ENCODE results near the gene C19orf53.

C19orf53 gene

DNA sequence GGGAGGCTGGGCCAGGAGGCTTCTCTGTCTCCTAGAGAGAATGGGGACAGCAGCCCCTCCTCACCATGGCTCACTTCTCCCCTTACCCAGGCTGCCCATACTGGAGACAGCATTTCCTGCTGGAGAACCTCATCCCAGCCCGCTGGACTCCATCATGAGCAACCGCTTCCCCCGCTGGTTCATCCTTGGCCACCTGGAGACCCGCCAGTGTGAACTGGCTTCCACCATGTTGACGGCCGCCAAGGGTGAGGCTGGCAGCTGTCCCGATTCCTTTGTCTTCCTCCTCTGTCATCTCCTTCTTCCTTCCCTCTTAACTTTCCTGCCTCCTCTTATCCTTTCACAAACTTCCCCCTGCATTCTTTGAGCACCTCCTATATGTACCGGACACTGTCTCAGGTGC is 49.0 kb downstream of the C19orf53 start:
- TF ChIP-seq, protein P1, sequence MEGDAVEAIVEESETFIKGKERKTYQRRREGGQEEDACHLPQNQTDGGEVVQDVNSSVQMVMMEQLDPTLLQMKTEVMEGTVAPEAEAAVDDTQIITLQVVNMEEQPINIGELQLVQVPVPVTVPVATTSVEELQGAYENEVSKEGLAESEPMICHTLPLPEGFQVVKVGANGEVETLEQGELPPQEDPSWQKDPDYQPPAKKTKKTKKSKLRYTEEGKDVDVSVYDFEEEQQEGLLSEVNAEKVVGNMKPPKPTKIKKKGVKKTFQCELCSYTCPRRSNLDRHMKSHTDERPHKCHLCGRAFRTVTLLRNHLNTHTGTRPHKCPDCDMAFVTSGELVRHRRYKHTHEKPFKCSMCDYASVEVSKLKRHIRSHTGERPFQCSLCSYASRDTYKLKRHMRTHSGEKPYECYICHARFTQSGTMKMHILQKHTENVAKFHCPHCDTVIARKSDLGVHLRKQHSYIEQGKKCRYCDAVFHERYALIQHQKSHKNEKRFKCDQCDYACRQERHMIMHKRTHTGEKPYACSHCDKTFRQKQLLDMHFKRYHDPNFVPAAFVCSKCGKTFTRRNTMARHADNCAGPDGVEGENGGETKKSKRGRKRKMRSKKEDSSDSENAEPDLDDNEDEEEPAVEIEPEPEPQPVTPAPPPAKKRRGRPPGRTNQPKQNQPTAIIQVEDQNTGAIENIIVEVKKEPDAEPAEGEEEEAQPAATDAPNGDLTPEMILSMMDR (IDR thresholded peaks at IDR 0.05; ENCODE audit: extremely low read depth, missing control alignments), result no peak
- no peak for DNase-seq (ENCODE audit: low spot score)

DNA sequence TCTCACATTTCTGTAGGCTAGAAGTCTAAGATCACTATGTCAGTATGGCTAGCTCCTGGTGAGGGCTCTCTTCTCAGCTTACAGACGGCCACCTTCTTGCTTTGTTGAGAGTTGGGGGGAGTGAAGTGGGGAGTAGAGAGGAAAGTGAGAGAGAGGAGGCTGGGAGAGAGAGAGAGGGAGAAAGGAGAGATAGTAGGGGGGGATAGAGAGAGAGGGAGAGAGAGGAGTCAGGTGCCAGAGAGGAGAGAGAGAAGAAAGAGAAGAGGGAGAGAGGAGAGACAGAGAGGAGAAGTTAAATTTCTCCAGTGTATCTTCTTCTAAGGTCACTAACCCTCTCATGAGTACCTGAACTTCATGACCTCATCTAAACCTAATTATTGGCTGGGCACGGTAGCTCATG is 49.6 kb downstream of the C19orf53 start:
- DNase-seq (ENCODE audit: low spot score), result no peak
- TF ChIP-seq, protein P1 (IDR thresholded peaks at IDR 0.05; ENCODE audit: extremely low read depth, missing control alignments), result no peak

DNA sequence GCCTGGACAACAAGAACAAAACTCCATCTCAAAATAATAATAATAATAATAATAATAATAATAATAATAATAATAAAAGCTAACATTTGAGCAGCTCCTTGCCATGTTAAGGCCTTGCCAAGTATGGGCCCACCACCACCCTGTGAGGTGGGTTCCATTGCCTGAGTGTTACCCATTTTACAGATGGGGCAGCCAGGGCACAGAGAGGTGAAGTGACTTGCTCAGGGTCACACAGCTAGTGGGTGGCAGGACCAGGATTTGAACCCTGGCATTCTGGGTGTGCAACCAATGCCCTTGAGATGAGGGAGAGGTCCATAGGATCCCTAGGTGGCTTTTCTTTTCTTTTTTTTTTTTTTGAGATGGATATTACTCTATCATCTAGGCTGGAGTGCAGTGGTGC is 50.4 kb downstream of the C19orf53 start:
- TF ChIP-seq, protein P1 (IDR thresholded peaks at IDR 0.05; ENCODE audit: extremely low read depth, missing control alignments), result no peak
- no peak for DNase-seq (ENCODE audit: low spot score)

DNA sequence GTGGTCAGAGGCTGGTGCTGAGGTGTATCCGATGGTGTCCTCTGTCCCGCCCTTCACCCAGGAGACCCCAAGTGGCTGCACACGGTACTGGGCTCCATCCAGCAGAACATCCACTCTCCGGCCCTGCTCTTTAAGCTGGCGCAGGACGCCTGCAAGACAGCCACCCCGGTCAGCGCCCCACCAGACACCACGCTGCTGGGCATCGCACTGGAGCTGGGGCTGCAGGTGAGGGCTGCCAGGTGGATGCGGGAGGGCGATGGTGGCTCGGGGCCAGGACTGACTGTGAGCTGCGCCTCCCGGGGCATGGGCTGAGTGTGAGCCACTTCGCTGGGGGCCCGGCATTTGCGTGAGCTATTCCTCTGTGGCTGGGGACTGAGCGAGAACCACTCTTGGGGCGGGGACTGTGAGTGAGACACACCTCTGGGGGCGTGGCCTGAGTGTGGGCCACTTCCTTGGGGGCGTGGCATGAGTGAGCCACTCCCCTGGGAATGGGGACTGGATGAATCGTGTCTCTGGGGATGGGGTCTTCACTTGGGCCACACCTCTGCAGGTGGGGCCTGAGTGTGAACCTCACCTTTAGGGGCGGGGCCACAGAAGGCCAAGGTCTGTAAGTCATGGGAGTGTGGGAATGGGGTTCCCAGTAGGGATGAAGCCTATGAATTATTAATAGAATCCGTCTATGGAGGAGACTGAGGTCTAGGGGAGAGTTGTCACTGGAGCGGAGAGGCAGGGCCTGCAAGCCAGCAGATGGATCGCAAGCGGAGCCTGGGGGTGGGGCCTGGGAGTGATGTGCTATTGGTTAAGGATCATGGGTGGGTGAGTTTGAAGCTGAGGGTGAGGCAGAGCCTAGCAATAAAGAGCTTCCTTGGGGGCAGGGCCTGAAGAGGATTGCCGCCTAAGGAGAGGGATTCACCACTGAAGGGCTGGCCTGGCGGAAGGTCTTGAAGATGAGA is 51.5 kb downstream of the C19orf53 start:
- TF ChIP-seq, protein P1 (IDR thresholded peaks at IDR 0.05; ENCODE audit: extremely low read depth, missing control alignments), result no peak
- no peak for DNase-seq (ENCODE audit: low spot score)

DNA sequence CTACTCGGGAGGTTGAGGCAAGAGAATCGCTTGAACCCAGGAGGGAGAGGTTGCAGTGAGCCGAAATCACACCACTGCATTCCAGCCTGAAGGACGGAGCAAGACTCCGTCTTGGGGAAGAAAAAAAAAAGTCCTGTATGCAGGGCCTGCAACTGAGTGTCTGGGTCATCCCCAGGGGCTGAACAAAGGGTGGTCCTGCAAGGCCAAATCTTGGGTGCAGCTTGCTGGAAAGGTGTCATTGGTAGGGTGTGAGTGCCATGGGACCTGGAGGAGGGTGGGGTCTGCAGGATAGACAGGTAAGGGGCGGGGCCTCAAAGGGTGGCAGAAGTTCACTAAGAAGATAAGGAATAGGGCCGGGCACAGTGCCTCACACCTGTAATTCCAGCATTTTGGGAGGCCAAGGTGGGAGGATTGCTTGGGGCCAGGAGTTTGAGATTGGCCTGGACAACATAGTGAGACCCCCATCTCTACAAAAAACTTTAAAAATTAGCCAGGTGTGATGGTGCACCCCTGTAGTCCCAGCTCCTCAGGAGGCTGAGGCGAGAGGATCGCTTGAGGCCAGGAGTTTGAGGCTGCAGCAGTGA is 52.5 kb downstream of the C19orf53 start:
- TF ChIP-seq, protein P1 (IDR thresholded peaks at IDR 0.05; ENCODE audit: extremely low read depth, missing control alignments), result no peak
- DNase-seq (ENCODE audit: low spot score), result no peak

DNA sequence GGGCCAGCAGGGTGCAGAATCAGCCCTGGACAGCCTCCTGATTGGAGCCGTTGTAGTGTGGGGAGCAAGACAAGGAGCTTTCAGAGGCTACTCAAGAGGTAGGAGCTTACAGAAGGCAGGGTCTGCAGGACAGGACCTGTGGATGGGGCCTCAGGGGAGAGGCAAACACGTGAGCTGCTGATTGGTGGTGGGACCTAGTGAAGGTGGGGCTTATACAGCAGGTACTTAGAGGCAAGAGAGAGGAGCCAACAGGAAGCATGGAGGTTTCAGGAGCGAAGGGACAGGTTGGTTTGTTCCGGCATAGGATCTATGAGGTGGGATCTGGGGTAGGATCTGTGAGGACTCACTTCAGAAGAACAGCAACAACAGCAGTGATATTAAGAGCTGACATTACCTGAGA is 53.4 kb downstream of the C19orf53 start:
- no peak for DNase-seq (ENCODE audit: low spot score)
- TF ChIP-seq, protein P1 (IDR thresholded peaks at IDR 0.05; ENCODE audit: extremely low read depth, missing control alignments), result no peak

Data from GM20000 (cell line).